Thyroid gland (tissue), 4 donors: ENCODE measurements around the gene CPPED1.

Source experiments
- POLR2A ChIP-seq, 2 donors: fragments of 450-650 bp; IDR thresholded peaks; one replicate each; pipeline ENCODE4 v1.6.1; 2017; ENCODE audit warnings: antibody characterized with exemption in 2 of 2, mild to moderate bottlenecking in 2 of 2, moderate library complexity in 1 of 2
- TF ChIP-seq, protein P1 (sequence below), 6 experiments: fragments of 200-600 bp in 3 of 6; fragments of 450-650 bp in 3 of 6; sonication (generic) in 3 of 6; IDR thresholded peaks; one replicate each; pipeline ENCODE4 v1.5.1; 2016 to 2019; ENCODE audit warnings: antibody characterized with exemption in 6 of 6, mild to moderate bottlenecking in 2 of 6, inconsistent platforms in 1 of 6, moderate library complexity in 1 of 6

DNA sequence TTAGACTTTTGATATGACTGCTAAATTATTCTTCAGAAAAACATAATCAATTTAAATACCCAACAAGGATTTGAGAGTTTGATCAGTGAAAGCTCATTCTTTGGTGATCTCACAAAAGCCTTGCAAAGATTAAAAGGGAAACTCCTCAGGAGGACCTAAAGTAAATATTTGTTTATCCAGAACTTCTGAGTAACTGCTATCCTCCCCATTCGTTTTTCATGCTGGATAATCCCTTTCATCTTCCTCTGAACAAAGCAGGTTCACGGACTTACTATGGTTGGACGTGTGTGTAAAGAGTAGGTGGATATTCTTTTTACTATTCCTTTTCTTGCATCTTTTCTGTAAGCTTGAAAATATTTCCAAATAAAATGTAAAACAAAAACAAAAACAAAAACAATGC lies 124.7 kb downstream of the CPPED1 start:
- TF ChIP-seq, protein P1, sequence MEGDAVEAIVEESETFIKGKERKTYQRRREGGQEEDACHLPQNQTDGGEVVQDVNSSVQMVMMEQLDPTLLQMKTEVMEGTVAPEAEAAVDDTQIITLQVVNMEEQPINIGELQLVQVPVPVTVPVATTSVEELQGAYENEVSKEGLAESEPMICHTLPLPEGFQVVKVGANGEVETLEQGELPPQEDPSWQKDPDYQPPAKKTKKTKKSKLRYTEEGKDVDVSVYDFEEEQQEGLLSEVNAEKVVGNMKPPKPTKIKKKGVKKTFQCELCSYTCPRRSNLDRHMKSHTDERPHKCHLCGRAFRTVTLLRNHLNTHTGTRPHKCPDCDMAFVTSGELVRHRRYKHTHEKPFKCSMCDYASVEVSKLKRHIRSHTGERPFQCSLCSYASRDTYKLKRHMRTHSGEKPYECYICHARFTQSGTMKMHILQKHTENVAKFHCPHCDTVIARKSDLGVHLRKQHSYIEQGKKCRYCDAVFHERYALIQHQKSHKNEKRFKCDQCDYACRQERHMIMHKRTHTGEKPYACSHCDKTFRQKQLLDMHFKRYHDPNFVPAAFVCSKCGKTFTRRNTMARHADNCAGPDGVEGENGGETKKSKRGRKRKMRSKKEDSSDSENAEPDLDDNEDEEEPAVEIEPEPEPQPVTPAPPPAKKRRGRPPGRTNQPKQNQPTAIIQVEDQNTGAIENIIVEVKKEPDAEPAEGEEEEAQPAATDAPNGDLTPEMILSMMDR (IDR thresholded peaks at IDR 0.05) = no peak
- no peak for TF ChIP-seq POLR2A (IDR thresholded peaks at IDR 0.05)
